ENCODE measurements around the gene GMIP. TPM values are rescaled to one million over a fixed set of nuclear protein-coding genes. Genes with fewer than 3 reads are reported as not detected.

The GMIP gene
- total and polyA plus RNA-seq, 11 donors = 1.1 to 21.7 (median 2.5) TPM

GRCh38 chr19:19663256-19664120 is 20.0 kb upstream of the GMIP start, which contains the start of gene ATP13A1:
Gene ATP13A1 (minus strand): TSS chr19:19663676. CDS start chr19:19663666, 10 bp downstream.
- peak; percentile 97 to 99 (median 99) for DNase-seq
- peaks cover 0 to 37% (median 21%) of the 10 kb centered on the region in 12 donors for H3K4me1 ChIP-seq
- H3K9me3 ChIP-seq = no peaks in the 10 kb centered on the region
- TF ChIP-seq POLR2A (IDR thresholded peaks at IDR 0.05) (peak in 1 of 2 donors; percentile 63), CTCF (IDR thresholded peaks at IDR 0.05) (peak in 3 of 12 donors; percentile 8 to 34 (median 31))
- H3K27ac ChIP-seq = peak within 1 kb of the TSS; percentile 83 to 99 (median 95)
- no peaks in the 10 kb centered on the region for H3K27me3 ChIP-seq
- peaks cover 0 to 21% (median 14%) of the 10 kb centered on the region in 9 donors for H3K36me3 ChIP-seq
- ATAC-seq = peak; percentile 97 to 98 (median 98)
- intact Hi-C loops (cut with DNase I) = loop anchor here in 4 of 10 donors (1.0 to 10.0 kb wide), 5 partner anchors 111 to 374 kb away; partner anchors contain the start of genes ZNF506 (in 1 of the 4) and ZNF682 (in 1 of the 4)
- H3K4me3 ChIP-seq = peak within 1 kb of the TSS; percentile 78 to 100 (median 96)
- 0 to 1% (median 0%) methylated on average over 31 to 85 of the region's 85 CpGs for WGBS, 4 donors

- intact Hi-C loops (cut with DNase I) = loop anchor here in 4 of 10 donors (1.0 to 10.0 kb wide), 5 partner anchors 112 to 374 kb away; partner anchors contain the start of genes ZNF506 (in 1 of the 4) and ZNF682 (in 1 of the 4)
- Histone ChIP-seq H3K27me3 (no peaks in the 10 kb centered on the region), H3K36me3 (peaks cover 0 to 27% (median 20%) of the 10 kb centered on the region in 9 donors), H3K27ac (peak overlapping the region in 11 of 12 donors; percentile 89 to 99 (median 95)), H3K4me3 (peak overlapping the region; percentile 78 to 100 (median 96)), H3K9me3 (no peaks in the 10 kb centered on the region), H3K4me1 (peaks cover 0 to 33% (median 18%) of the 10 kb centered on the region in 12 donors)
- no peak for DNase-seq
- ATAC-seq = no peak
- TF ChIP-seq CTCF (IDR thresholded peaks at IDR 0.05) (no peak), POLR2A (IDR thresholded peaks at IDR 0.05) (no peak)
- 9 to 17% (median 13%) methylated on average over 17 of the region's 17 CpGs for WGBS, 4 donors
These were observed 19.4 kb upstream of the GMIP start for GRCh38 chr19:19662871-19663255.

- ATAC-seq = no peak
- no peak for TF ChIP-seq CTCF (IDR thresholded peaks at IDR 0.05)
- no peak for TF ChIP-seq POLR2A (IDR thresholded peaks at IDR 0.05)
- DNase-seq = no peak
- WGBS, 4 donors = 77 to 86% (median 80%) methylated on average over 8 of the region's 8 CpGs
- intact Hi-C loops (cut with DNase I) = loop anchor here in 4 of 10 donors (5.0 to 10.0 kb wide), 4 partner anchors 112 to 375 kb away; partner anchors contain the start of gene ZNF682 (in 1 of the 4)
- Histone ChIP-seq H3K36me3 (peaks cover 0 to 32% (median 24%) of the 10 kb centered on the region in 9 donors), H3K9me3 (no peaks in the 10 kb centered on the region), H3K4me3 (peak overlapping the region in 9 of 12 donors; percentile 78 to 100 (median 96)), H3K4me1 (peaks cover 0 to 28% (median 18%) of the 10 kb centered on the region in 12 donors), H3K27me3 (no peaks in the 10 kb centered on the region), H3K27ac (peak overlapping the region in 2 of 12 donors; percentile 93 to 95)
These were observed 18.9 kb upstream of the GMIP start for GRCh38 chr19:19662344-19662743.

All from heart left ventricle (tissue), 16 donors.